A549 (cell line): Measurements from ENCODE around the gene TRIM54.
"Not testable (repeated sequence)": the region's sequence is repeated elsewhere in the genome, so short reads cannot be mapped to it uniquely, and the experiment has no call there.

Experiments
- EHMT2 ChIP-seq: fragments of 200-600 bp; sonication (generic); IDR thresholded peaks from 2 replicates; pipeline ENCODE4 v1.6.1; 2016; ENCODE audit warnings: antibody characterized with exemption, low read depth, mild to moderate bottlenecking, moderate library complexity
- EP300 ChIP-seq, 2 experiments: fragments of >200 bp; sonication (Bioruptor Twin); formaldehyde crosslinking; IDR thresholded peaks; 2 replicates in 1 of 2; 3 replicates in 1 of 2; pipeline ENCODE4 v1.6.1; 2016 to 2017
- ESRRA ChIP-seq: fragments of 150-350 bp; IDR thresholded peaks from 2 replicates; pipeline ENCODE4 v1.6.1; 2014; ENCODE audit warnings: mild to moderate bottlenecking, low read length, borderline replicate concordance
- FOSB ChIP-seq: fragments of 250-450 bp; sonication (Bioruptor Pico); IDR thresholded peaks from 2 replicates; pipeline ENCODE4 v1.5.0; 2020; ENCODE audit warnings: mild to moderate bottlenecking, moderate library complexity
- GATA3 ChIP-seq: IDR thresholded peaks from 2 replicates; pipeline ENCODE4 v1.6.1; 2012; ENCODE audit warnings: borderline replicate concordance
- MAZ ChIP-seq: fragments of 150-350 bp; IDR thresholded peaks from 2 replicates; pipeline ENCODE4 v1.6.1; 2014; ENCODE audit warnings: antibody characterized with exemption, low read depth, low read length, borderline replicate concordance
- MYC ChIP-seq: IDR thresholded peaks from 2 replicates; pipeline ENCODE4 v1.6.1; 2012; ENCODE audit warnings: mild to moderate bottlenecking, inconsistent platforms, low read length, improper control_type of control experiment, borderline replicate concordance
- POLR2AphosphoS2 ChIP-seq: conservative IDR thresholded peaks from 2 replicates; pipeline ENCODE4 v1.6.1; 2012; ENCODE audit warnings: low read length, improper control_type of control experiment, inconsistent platforms
- RFX5 ChIP-seq: fragments of 450-650 bp; IDR thresholded peaks from 2 replicates; pipeline ENCODE4 v1.7.1; 2014; ENCODE audit warnings: antibody characterized with exemption, mild to moderate bottlenecking, moderate library complexity
- ZFP36 ChIP-seq: fragments of 450-650 bp; IDR thresholded peaks from 2 replicates; pipeline ENCODE4 v1.6.1; 2014; ENCODE audit warnings: borderline replicate concordance; ENCODE audit not compliant: partially characterized antibody
- ZNF302 ChIP-seq: fragments of 250-450 bp; sonication (Bioruptor Pico); IDR thresholded peaks from 2 replicates; pipeline ENCODE4 v1.9.0; 2021; ENCODE audit warnings: inconsistent platforms, mild to moderate bottlenecking, moderate library complexity
- TF ChIP-seq, protein P1 (sequence below): fragments of >200 bp; sonication (Bioruptor Twin); formaldehyde crosslinking; IDR thresholded peaks from 3 replicates; pipeline ENCODE4 v1.5.1; 2016

DNA sequence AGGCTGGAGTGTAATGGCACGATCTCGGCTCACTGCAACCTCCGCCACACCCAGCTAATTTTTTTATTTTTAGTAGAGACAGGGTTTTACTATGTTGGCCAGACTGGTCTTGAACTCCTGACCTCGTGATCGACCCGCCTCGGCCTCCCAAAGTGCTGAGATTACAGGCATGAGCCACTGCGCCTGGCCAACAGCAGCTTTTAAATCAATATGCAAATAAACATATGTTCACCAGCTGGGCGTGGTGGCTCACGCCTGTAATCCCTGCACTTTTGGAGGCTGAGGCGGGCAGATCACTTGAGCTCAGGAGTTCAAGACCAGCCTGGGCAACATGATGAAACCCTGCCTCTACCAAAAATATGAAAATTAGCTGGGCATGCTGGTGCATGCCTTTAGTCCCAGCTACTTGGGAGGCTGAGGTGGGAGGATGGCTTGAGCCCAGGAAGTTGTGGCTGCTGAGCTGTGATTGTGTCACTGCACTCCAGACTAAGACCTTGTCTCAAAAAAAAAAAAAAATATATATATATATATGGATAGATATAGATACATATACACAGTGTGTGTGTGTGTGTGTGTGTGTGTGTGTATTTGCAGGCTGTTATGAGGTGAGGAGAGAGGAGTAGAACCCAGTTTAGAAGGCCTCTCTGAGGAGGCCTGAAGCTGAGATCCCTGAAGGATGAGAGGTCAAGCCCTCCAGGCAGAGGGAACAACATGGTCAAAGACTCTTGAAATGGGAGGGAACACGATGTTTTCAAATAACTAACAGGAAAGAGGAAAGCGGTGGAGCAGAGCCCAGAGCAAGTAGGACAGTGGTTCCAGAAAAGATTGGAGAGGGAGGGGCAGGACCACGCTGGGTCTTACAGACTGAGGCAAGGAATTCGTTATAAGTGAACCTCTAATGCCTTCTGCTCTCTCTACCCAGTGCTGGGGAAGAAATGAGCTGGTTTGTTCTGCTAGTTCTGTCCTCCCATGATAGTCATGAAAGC lies 9.4 kb upstream of the TRIM54 start:
- TF ChIP-seq MYC; MAZ; EHMT2; ZFP36; EP300 (IDR thresholded peaks at IDR 0.05); POLR2AphosphoS2; FOSB (CRISPR knock-in tag); GATA3; ESRRA; ZNF302 (CRISPR knock-in tag); RFX5: not testable (repeated sequence)
- TF ChIP-seq, protein P1, sequence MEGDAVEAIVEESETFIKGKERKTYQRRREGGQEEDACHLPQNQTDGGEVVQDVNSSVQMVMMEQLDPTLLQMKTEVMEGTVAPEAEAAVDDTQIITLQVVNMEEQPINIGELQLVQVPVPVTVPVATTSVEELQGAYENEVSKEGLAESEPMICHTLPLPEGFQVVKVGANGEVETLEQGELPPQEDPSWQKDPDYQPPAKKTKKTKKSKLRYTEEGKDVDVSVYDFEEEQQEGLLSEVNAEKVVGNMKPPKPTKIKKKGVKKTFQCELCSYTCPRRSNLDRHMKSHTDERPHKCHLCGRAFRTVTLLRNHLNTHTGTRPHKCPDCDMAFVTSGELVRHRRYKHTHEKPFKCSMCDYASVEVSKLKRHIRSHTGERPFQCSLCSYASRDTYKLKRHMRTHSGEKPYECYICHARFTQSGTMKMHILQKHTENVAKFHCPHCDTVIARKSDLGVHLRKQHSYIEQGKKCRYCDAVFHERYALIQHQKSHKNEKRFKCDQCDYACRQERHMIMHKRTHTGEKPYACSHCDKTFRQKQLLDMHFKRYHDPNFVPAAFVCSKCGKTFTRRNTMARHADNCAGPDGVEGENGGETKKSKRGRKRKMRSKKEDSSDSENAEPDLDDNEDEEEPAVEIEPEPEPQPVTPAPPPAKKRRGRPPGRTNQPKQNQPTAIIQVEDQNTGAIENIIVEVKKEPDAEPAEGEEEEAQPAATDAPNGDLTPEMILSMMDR = not testable (repeated sequence)
